H9 (cell line): ENCODE measurements around the gene NEURL1. TPM values are rescaled to one million over a fixed set of nuclear protein-coding genes. Genes with fewer than 3 reads are reported as not detected.

ENCODE experiments used
- DNase-seq: peaks from one replicate; pipeline ENCODE4 v3.0.0-alpha.2; 2017
- H2AFZ ChIP-seq: one replicate; pipeline ENCODE4 v1.6.1; 2013; ENCODE audit warnings: mild to moderate bottlenecking, low read length, control low read depth, moderate library complexity
- H2AK5ac ChIP-seq: 2 replicates; pipeline ENCODE4 v1.6.1; 2013; ENCODE audit warnings: low read length, control low read depth, mixed read lengths; ENCODE audit not compliant: insufficient read length
- H2BK120ac ChIP-seq: one replicate; pipeline ENCODE4 v1.6.1; 2013; ENCODE audit warnings: low read depth, mild to moderate bottlenecking, low read length, control low read depth, inconsistent platforms; ENCODE audit not compliant: poor library complexity, severe bottlenecking
- H2BK12ac ChIP-seq: 2 replicates; pipeline ENCODE4 v1.6.1; 2013; ENCODE audit warnings: low read length, control low read depth, mixed read lengths, low read depth; ENCODE audit not compliant: insufficient read length
- H2BK15ac ChIP-seq: 2 replicates; pipeline ENCODE4 v1.6.1; 2013; ENCODE audit warnings: low read depth, low read length, control low read depth
- H2BK20ac ChIP-seq: one replicate; pipeline ENCODE4 v1.6.1; 2013; ENCODE audit warnings: low read depth, mild to moderate bottlenecking, low read length, control low read depth, inconsistent platforms; ENCODE audit not compliant: poor library complexity, severe bottlenecking
- H2BK5ac ChIP-seq: 2 replicates; pipeline ENCODE4 v1.6.1; 2013; ENCODE audit warnings: low read length, control low read depth, mixed read lengths; ENCODE audit not compliant: insufficient read length
- H3K14ac ChIP-seq: 2 replicates; pipeline ENCODE4 v1.6.1; 2013; ENCODE audit warnings: low read length, control low read depth; ENCODE audit not compliant: insufficient read depth
- H3K18ac ChIP-seq: 2 replicates; pipeline ENCODE4 v1.6.1; 2013; ENCODE audit warnings: low read depth, mild to moderate bottlenecking, mixed read lengths, low read length, control low read depth; ENCODE audit not compliant: insufficient read length
- H3K23ac ChIP-seq: 2 replicates; pipeline ENCODE4 v1.6.1; 2013; ENCODE audit warnings: low read length, control low read depth, mixed read lengths, low read depth; ENCODE audit not compliant: insufficient read length
- H3K23me2 ChIP-seq: 2 replicates; pipeline ENCODE4 v1.6.1; 2013; ENCODE audit warnings: low read depth, mild to moderate bottlenecking, mixed read lengths, low read length, control low read depth; ENCODE audit not compliant: insufficient read length, poor library complexity, severe bottlenecking
- H3K27ac ChIP-seq: 2 replicates; pipeline ENCODE4 v1.5.1; 2013; ENCODE audit warnings: low read length, control low read depth, mixed read lengths, low read depth; ENCODE audit not compliant: insufficient read length
- H3K27me3 ChIP-seq: 2 replicates; pipeline ENCODE4 v1.6.1; 2013; ENCODE audit warnings: low read length, control low read depth, inconsistent platforms; ENCODE audit not compliant: insufficient read depth
- H3K4ac ChIP-seq: 2 replicates; pipeline ENCODE4 v1.6.1; 2013; ENCODE audit warnings: low read depth, mild to moderate bottlenecking, control low read depth, inconsistent platforms, low read length, moderate library complexity
- H3K4me1 ChIP-seq: 2 replicates; pipeline ENCODE4 v1.6.1; 2013; ENCODE audit warnings: low read length, control low read depth, inconsistent platforms; ENCODE audit not compliant: insufficient read depth
- H3K4me2 ChIP-seq: 2 replicates; pipeline ENCODE4 v1.6.1; 2013; ENCODE audit warnings: low read length, control low read depth, mixed read lengths; ENCODE audit not compliant: insufficient read length, insufficient read depth
- H3K56ac ChIP-seq: 2 replicates; pipeline ENCODE4 v1.6.1; 2013; ENCODE audit warnings: low read depth, mild to moderate bottlenecking, mixed read lengths, low read length, control low read depth; ENCODE audit not compliant: insufficient read length
- H3K79me1 ChIP-seq: 2 replicates; pipeline ENCODE4 v1.6.1; 2013; ENCODE audit warnings: low read depth, mild to moderate bottlenecking, moderate library complexity, low read length, control low read depth, inconsistent platforms; ENCODE audit not compliant: insufficient read depth, poor library complexity, severe bottlenecking
- H3K79me2 ChIP-seq: 2 replicates; pipeline ENCODE4 v1.6.1; 2013; ENCODE audit warnings: low read length, control low read depth, inconsistent platforms; ENCODE audit not compliant: insufficient read depth
- H3K9ac ChIP-seq: 2 replicates; pipeline ENCODE4 v1.6.1; 2013; ENCODE audit warnings: low read length, control low read depth, mixed read lengths; ENCODE audit not compliant: insufficient read length; ENCODE audit errors: extremely low read depth
- H3K9me3 ChIP-seq: one replicate; pipeline ENCODE4 v1.6.1; 2013; ENCODE audit warnings: low read depth, low read length, inconsistent platforms; ENCODE audit not compliant: control insufficient read depth
- H3T11ph ChIP-seq: one replicate; pipeline ENCODE4 v1.6.1; 2013; ENCODE audit warnings: mild to moderate bottlenecking, low read length, control low read depth, inconsistent platforms
- H4K20me1 ChIP-seq: one replicate; pipeline ENCODE4 v1.6.1; 2013; ENCODE audit not compliant: control insufficient read depth, insufficient read length, insufficient read depth
- H4K5ac ChIP-seq: 2 replicates; pipeline ENCODE4 v1.6.1; 2013; ENCODE audit warnings: low read depth, mild to moderate bottlenecking, mixed read lengths, low read length, control low read depth; ENCODE audit not compliant: insufficient read length
- H4K8ac ChIP-seq: replicated peaks from 2 replicates; pipeline ENCODE4 v1.6.1; 2013; ENCODE audit warnings: low read length, control low read depth, mixed read lengths, low read depth; ENCODE audit not compliant: insufficient read length
- H4K91ac ChIP-seq: 2 replicates; pipeline ENCODE4 v1.6.1; 2013; ENCODE audit warnings: low read depth, mild to moderate bottlenecking, moderate library complexity, mixed read lengths, low read length, control low read depth; ENCODE audit not compliant: insufficient read length
- H3K27ac Mint-ChIP-seq, 3 experiments: 2 replicates in 2 of 3; 3 replicates in 1 of 3; pipeline ENCODE4 v1.8.0; 2020 to 2021; ENCODE audit warnings: mixed read lengths in 3 of 3, mild to moderate bottlenecking in 1 of 3, moderate library complexity in 1 of 3
- H3K27me3 Mint-ChIP-seq: 2 replicates; pipeline ENCODE4 v1.8.0; 2021; ENCODE audit warnings: low read depth, mild to moderate bottlenecking, moderate library complexity, mixed read lengths
- H3K36me3 Mint-ChIP-seq, 3 experiments: 2 replicates in 2 of 3; 3 replicates in 1 of 3; pipeline ENCODE4 v1.8.0; 2020 to 2021; ENCODE audit warnings: low read depth in 3 of 3, mixed read lengths in 3 of 3; ENCODE audit not compliant: insufficient read depth in 1 of 3
- H3K4me1 Mint-ChIP-seq, 2 experiments: 2 replicates each; pipeline ENCODE4 v1.8.0; 2020; ENCODE audit warnings: mixed read lengths in 2 of 2
- H3K4me3 Mint-ChIP-seq, 2 experiments: 2 replicates in 1 of 2; 3 replicates in 1 of 2; pipeline ENCODE4 v1.8.0; 2020 to 2021; ENCODE audit warnings: mild to moderate bottlenecking in 2 of 2, mixed read lengths in 2 of 2, moderate library complexity in 1 of 2
- H3K9me3 Mint-ChIP-seq, 2 experiments: 2 replicates in 1 of 2; 3 replicates in 1 of 2; pipeline ENCODE4 v1.8.0; 2020; ENCODE audit warnings: mild to moderate bottlenecking in 2 of 2, mixed read lengths in 2 of 2, moderate library complexity in 1 of 2
- WGBS: extraction: QIAGEN DNeasy Blood & Tissue Kit; methylation state at CpG from one replicate; pipeline ENCODE4 v1.1.7; 2013; ENCODE audit warnings: missing lambda C conversion rate, low lambda C conversion rate, mixed read lengths; ENCODE audit not compliant: insufficient read length; ENCODE audit errors: extremely low coverage; 5-methylcytosine and 5-hydroxymethylcytosine counted together
- total RNA-seq: library from RNA; stranded (reverse); gene quantifications from 2 replicates; pipeline ENCODE4 v1.2.1, GENCODE V29; 2021
- TF ChIP-seq, protein P1 (sequence below): fragments of 200-600 bp; sonication (generic); conservative IDR thresholded peaks from 3 replicates; pipeline ENCODE4 v1.8.0; 2021; ENCODE audit warnings: antibody characterized with exemption, mild to moderate bottlenecking

Gene NEURL1
- total RNA-seq, 1 experiment from 2014 or later, result 1.2 TPM

DNA sequence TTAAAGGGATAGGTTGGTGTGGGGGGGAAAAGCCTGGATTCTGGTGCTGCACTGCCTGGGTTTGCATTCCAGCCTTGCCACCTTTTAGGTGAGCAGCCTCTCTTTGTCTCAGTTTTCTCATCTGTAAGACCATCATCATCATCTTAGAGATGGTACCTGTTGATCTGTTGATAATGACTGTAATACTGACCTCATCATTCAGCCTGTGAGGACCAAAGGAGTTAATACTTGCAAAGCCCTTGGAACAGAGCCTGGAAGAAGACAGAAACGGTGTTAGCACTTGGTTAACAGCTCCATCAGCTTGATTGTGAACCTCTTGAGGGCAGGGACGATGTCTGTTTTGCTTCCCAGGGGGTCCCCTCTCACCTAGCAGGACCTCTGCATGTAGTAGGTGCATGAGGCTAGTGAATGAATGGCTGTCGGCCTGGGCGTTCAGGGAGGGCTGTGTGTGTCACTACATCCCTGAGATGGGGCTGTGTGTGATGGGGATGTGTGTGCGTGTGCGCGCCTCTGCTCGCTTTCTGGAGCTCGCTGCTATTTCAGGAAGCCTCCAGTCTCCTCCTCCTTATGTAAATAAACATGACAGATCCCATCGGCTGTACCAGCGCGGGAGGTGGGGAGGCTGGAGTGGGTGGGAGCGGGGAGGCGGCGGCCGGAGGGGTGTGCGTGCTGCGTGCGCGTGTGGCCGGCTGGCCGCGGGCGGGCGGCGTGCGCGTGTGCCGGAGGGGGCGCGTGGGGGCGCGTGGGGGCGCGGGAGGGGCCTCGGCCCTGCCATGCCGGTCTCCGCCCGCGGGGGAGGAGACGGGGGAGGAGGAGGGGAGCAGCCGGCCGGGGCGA is 61.2 kb downstream of the NEURL1 start:
- Histone ChIP-seq H3K9ac (no peak overlapping the region), H3K18ac (no peak overlapping the region), H3K14ac (no peak overlapping the region), H4K91ac (no peak overlapping the region), H2BK12ac (no peak overlapping the region), H3K23ac (no peak overlapping the region), H2AFZ (no peak overlapping the region), H4K20me1 (no peaks in the 10 kb centered on the region), H3K27me3 (peaks cover 2% of the 10 kb centered on the region; the same call in 1 of the 2 replicates), H3K79me1 (no peaks in the 10 kb centered on the region), H3K4ac (no peak overlapping the region), H2BK20ac (no peak overlapping the region), H3K56ac (no peak overlapping the region), H3T11ph (no peak overlapping the region), H3K4me2 (peak overlapping the region; percentile 70), H4K5ac (no peak overlapping the region), H2BK15ac (no peak overlapping the region), H2BK120ac (no peak overlapping the region), H2BK5ac (no peak overlapping the region), H3K9me3 (no peaks in the 10 kb centered on the region), H3K4me1 (no peaks in the 10 kb centered on the region), H3K79me2 (no peaks in the 10 kb centered on the region), H4K8ac (no peak overlapping the region), H3K27ac (no peak overlapping the region), H2AK5ac (no peak overlapping the region), H3K23me2 (no peaks in the 10 kb centered on the region)
- DNase-seq, result peak; percentile 54
- no peak overlapping the region for H3K27ac Mint-ChIP-seq
- H3K36me3 Mint-ChIP-seq, result no peaks in the 10 kb centered on the region; a peak in 1 of 7 replicates
- WGBS, result no CpG with 5 or more reads among the region's 44 CpGs
- TF ChIP-seq, protein P1, sequence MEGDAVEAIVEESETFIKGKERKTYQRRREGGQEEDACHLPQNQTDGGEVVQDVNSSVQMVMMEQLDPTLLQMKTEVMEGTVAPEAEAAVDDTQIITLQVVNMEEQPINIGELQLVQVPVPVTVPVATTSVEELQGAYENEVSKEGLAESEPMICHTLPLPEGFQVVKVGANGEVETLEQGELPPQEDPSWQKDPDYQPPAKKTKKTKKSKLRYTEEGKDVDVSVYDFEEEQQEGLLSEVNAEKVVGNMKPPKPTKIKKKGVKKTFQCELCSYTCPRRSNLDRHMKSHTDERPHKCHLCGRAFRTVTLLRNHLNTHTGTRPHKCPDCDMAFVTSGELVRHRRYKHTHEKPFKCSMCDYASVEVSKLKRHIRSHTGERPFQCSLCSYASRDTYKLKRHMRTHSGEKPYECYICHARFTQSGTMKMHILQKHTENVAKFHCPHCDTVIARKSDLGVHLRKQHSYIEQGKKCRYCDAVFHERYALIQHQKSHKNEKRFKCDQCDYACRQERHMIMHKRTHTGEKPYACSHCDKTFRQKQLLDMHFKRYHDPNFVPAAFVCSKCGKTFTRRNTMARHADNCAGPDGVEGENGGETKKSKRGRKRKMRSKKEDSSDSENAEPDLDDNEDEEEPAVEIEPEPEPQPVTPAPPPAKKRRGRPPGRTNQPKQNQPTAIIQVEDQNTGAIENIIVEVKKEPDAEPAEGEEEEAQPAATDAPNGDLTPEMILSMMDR, result no peak
- peaks cover 52% of the 10 kb centered on the region for H3K27me3 Mint-ChIP-seq
- peak overlapping the region; percentile 62 to 77 for H3K4me3 Mint-ChIP-seq
- H3K4me1 Mint-ChIP-seq, result peaks cover 2 to 15% of the 10 kb centered on the region in 2 experiments; a peak in 3 of 4 replicates
- H3K9me3 Mint-ChIP-seq, result no peaks in the 10 kb centered on the region; a peak in 1 of 5 replicates
